ENCODE data around the gene TOP2B.

GRCh38 chr3:25611193-25611592, 53.5 kb downstream of the TOP2B start:
- TF ChIP-seq POLR2AphosphoS5 (IDR thresholded peaks at IDR 0.05; ENCODE audit: low read depth) = no peak
- TF ChIP-seq CTCF (conservative IDR thresholded peaks at IDR 0.05; ENCODE audit: low read depth in 2 of 2) = no peak
- TF ChIP-seq ZNF462 (CRISPR knock-in tag; IDR thresholded peaks at IDR 0.05) = no peak
- TF ChIP-seq STAT1 (IDR thresholded peaks at IDR 0.05; ENCODE audit: unreplicated experiment) = no peak
- no peak for TF ChIP-seq EZH2 (IDR thresholded peaks at IDR 0.05; ENCODE audit: low read depth, unreplicated experiment)
- TF ChIP-seq EZH2phosphoT487 (IDR thresholded peaks at IDR 0.05; ENCODE audit: unreplicated experiment) = no peak

Measured in GM23338 (cell line).